GM06990 (cell line): Measurements from ENCODE around the gene FAM47C.
"Not testable (repeated sequence)": the region's sequence is repeated elsewhere in the genome, so short reads cannot be mapped to it uniquely, and the experiment has no call there.

ENCODE experiments used
- DNase-seq: peaks from one replicate; pipeline ENCODE4 v3.0.0-alpha.2; 2011; ENCODE audit not compliant: insufficient read length; ENCODE audit errors: extremely low read depth
- H3K27me3 ChIP-seq: replicated peaks from 2 replicates; pipeline ENCODE4 v1.6.0; 2011; ENCODE audit warnings: low read length; ENCODE audit not compliant: control insufficient read depth, insufficient read depth
- H3K36me3 ChIP-seq: 2 replicates; pipeline ENCODE4 v1.5.1; 2011; ENCODE audit warnings: low read length; ENCODE audit not compliant: control insufficient read depth, insufficient read depth
- H3K4me3 ChIP-seq: replicated peaks from 2 replicates; pipeline ENCODE4 v1.5.1; 2011; ENCODE audit warnings: low read depth, mild to moderate bottlenecking, control low read depth, low read length
- TF ChIP-seq, protein P1 (sequence below): IDR thresholded peaks from 2 replicates; pipeline ENCODE4 v1.5.1; 2011; ENCODE audit warnings: low read length, control low read depth, mild to moderate bottlenecking, inconsistent platforms; ENCODE audit not compliant: insufficient read depth, poor library complexity, severe bottlenecking

The FAM47C gene

DNA sequence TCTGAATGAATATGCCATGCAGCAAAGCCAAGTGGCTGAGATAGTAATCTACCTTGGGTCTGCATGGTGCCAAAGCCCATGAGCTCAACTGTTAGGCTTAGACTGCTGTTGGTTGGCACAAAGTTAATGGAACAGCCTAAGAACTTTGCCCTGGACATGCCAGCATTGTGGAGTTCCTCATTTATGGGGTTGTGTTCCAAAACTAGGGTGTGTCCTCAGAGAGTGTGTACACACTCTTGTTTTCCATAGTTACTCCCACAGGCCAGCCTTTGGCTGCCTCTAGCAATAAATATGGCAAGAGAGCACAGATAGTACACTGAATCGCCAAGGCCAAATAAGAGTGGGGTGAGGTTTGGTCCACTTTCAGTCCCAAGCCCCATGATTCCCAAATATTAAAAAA lies 30.6 kb downstream of the FAM47C start:
- DNase-seq, H3K27me3 ChIP-seq, H3K4me3 ChIP-seq, H3K36me3 ChIP-seq: not testable (repeated sequence)

DNA sequence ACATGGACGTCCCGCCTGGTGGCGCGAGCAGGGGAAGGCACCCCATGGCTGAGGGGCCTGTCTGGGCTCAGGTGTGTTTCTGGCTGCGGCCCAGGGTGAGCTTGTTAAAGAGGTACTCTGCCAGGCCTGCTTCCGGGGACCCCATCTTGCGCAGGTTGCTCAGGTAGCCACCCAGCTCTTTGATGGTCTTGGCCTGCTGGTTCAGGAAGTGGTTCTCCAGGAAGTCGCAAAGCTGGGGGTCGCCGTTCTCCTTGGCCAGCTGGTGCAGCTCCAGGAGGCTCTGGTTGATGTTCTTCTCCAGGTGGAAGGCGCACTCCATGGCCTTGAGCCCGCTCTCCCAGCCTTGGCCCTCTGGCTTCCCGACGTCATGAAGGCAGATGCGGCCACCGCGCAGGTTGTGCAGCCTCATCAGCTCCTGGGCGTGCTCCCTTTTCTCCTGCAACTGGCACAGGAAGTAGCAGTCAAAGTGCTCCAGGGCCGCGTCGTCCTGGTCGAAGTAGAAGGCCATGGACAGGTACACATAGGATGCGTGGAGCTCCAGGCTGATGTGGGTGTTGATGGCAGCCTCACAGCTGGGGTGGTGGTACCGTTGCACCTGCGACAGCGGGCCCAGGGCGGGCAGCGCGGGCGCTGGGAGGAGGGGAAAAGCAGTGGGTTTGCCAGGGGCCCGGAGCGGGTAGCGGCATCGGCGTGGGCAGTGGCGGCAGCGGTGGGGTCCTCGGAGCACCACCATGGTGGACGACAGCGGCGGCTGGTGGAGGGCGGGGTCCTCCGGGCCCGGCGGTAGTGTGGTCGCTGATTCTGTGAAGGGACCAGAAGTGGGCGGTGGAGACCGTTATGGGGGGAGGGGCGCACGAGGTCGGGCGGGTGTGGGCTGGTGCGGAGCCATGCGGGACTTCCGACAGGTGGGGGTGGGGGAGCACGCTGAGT lies 35.1 kb downstream of the FAM47C start:
- H3K4me3 ChIP-seq, H3K36me3 ChIP-seq, H3K27me3 ChIP-seq, DNase-seq: not testable (repeated sequence)

DNA sequence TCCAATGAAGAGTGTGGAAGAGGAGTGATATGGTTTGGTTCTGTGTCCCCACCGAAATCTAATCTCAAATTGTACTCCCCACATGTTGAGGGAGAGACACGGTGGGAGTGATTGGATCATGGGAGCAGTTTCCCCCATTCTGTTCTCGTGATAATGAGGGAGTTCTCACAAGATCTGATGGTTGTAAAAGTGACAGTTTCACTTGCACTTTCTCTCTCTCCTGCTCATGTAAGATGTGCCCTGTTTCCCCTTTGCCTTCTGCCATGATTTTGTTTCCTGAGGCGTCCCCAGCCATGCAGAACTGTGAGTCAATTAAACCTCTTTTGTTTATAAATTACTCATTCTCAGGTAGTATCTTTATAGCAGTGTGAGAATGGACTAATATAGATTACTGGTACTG lies 39.6 kb downstream of the FAM47C start:
- no peaks in the 10 kb centered on the region for H3K27me3 ChIP-seq
- H3K36me3 ChIP-seq, result no peaks in the 10 kb centered on the region
- no peak for DNase-seq
- H3K4me3 ChIP-seq, result no peak overlapping the region
- TF ChIP-seq, protein P1, sequence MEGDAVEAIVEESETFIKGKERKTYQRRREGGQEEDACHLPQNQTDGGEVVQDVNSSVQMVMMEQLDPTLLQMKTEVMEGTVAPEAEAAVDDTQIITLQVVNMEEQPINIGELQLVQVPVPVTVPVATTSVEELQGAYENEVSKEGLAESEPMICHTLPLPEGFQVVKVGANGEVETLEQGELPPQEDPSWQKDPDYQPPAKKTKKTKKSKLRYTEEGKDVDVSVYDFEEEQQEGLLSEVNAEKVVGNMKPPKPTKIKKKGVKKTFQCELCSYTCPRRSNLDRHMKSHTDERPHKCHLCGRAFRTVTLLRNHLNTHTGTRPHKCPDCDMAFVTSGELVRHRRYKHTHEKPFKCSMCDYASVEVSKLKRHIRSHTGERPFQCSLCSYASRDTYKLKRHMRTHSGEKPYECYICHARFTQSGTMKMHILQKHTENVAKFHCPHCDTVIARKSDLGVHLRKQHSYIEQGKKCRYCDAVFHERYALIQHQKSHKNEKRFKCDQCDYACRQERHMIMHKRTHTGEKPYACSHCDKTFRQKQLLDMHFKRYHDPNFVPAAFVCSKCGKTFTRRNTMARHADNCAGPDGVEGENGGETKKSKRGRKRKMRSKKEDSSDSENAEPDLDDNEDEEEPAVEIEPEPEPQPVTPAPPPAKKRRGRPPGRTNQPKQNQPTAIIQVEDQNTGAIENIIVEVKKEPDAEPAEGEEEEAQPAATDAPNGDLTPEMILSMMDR, result no peak

DNA sequence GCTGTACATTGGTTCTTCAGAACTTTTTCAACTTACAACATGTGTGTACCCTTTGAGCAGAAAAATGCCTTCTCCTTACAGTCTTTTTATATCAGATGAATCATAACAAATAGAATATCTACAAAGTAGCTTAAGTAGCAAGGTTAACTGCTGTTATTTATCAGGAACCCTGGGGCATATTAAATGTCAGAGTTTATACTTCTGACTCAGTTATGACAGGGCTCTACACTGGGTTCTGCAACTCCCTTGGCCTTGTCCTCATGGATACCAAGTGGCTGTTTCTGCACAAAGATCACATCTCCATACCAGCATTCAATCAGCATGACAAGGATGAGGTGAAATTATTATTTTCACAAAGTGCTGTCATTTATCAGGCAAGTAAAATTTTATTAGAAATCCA lies 49.4 kb downstream of the FAM47C start:
- H3K27me3 ChIP-seq, H3K4me3 ChIP-seq, DNase-seq, H3K36me3 ChIP-seq: not testable (repeated sequence)

DNA sequence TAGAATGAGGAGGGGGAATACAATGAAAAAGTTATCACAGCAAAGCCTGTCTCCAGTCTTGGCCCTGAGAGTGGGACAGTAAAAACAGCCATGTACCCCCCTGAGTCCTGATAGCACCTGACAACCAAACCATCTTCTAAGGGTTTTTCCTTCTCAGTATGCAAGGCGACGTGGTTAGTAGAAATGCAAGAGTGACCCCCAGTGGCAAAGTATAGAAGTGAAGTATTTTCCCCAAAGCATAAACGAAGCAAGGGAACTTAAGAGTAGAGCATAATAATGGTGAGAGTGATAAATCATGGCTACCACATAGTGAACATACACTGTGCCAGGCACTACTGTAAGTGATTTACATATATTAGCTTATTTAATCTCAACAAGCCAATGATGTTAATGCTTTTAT lies 52.8 kb downstream of the FAM47C start:
- Histone ChIP-seq H3K36me3 (no peaks in the 10 kb centered on the region), H3K4me3 (no peak overlapping the region), H3K27me3 (no peaks in the 10 kb centered on the region)
- DNase-seq, result no peak
- TF ChIP-seq, protein P1, result peak; percentile 68
